Fibroblast of lung (primary cell): ENCODE results near the gene ST8SIA4. TPM values are rescaled to one million over a fixed set of nuclear protein-coding genes. Genes with fewer than 3 reads are reported as not detected.

Experiments used
- DNase-seq, 2 donors: peaks; one replicate each; pipeline versions ENCODE4 v3.0.0 to v3.0.0-alpha.2; 2010; ENCODE audit warnings: low read depth in 2 of 2
- H2AFZ ChIP-seq: 2 replicates; pipeline ENCODE4 v1.5.1; 2012; ENCODE audit warnings: low read length, control low read depth, inconsistent platforms
- H3K27ac ChIP-seq: 2 replicates; pipeline ENCODE4 v1.5.1; 2011; ENCODE audit warnings: low read length, control low read depth; ENCODE audit not compliant: insufficient read depth
- H3K27me3 ChIP-seq: 2 replicates; pipeline ENCODE4 v1.5.1; 2011; ENCODE audit warnings: mild to moderate bottlenecking, low read length; ENCODE audit not compliant: control insufficient read depth, insufficient read depth
- H3K36me3 ChIP-seq: 2 replicates; pipeline ENCODE4 v1.5.1; 2011; ENCODE audit warnings: low read length; ENCODE audit not compliant: control insufficient read depth, insufficient read depth
- H3K4me1 ChIP-seq: 2 replicates; pipeline ENCODE4 v1.5.1; 2011; ENCODE audit warnings: low read length; ENCODE audit not compliant: control insufficient read depth, insufficient read depth; ENCODE audit errors: extremely low read depth
- H3K4me2 ChIP-seq: 2 replicates; pipeline ENCODE4 v1.5.1; 2011; ENCODE audit warnings: low read length, control low read depth; ENCODE audit not compliant: insufficient read depth; ENCODE audit errors: extremely low read depth
- H3K4me3 ChIP-seq, 4 experiments: fragments of 200-600 bp in 1 of 4; sonication (generic) in 1 of 4; replicated peaks in 1 of 4; 2 replicates each; pipeline ENCODE4 v1.5.1; 2011 to 2016; ENCODE audit warnings: low read length in 4 of 4, low read depth in 3 of 4, mild to moderate bottlenecking in 3 of 4, control low read depth in 2 of 4, inconsistent platforms in 1 of 4, mixed read lengths in 1 of 4; ENCODE audit not compliant: insufficient read depth in 1 of 4; ENCODE audit errors: control extremely low read depth in 1 of 4
- H3K79me2 ChIP-seq: 2 replicates; pipeline ENCODE4 v1.5.1; 2012; ENCODE audit warnings: mild to moderate bottlenecking, low read length, inconsistent platforms; ENCODE audit not compliant: control insufficient read depth, insufficient read depth
- H3K9ac ChIP-seq: 2 replicates; pipeline ENCODE4 v1.5.1; 2011; ENCODE audit warnings: mild to moderate bottlenecking, low read length, control low read depth; ENCODE audit not compliant: insufficient read depth
- H3K9me3 ChIP-seq: 2 replicates; pipeline ENCODE4 v1.5.1; 2012; ENCODE audit warnings: low read depth, low read length; ENCODE audit not compliant: control insufficient read depth, insufficient read depth
- H4K20me1 ChIP-seq: 2 replicates; pipeline ENCODE4 v1.5.1; 2011; ENCODE audit warnings: low read length; ENCODE audit not compliant: control insufficient read depth, insufficient read depth; ENCODE audit errors: extremely low read depth
- EZH2 ChIP-seq: IDR thresholded peaks from 2 replicates; pipeline ENCODE4 v1.5.1; 2012; ENCODE audit warnings: low read length, control low read depth, mild to moderate bottlenecking; ENCODE audit errors: missing control alignments
- polyA plus RNA-seq, 2 donors: library from polyadenylated mRNA; depleted of rRNA in 1 of 2; stranded (reverse) in 1 of 2; unstranded in 1 of 2; fragments of >200 nt; gene quantifications; 2 replicates each; pipeline ENCODE4 v1.2.1, GENCODE V29; 2011 to 2012; ENCODE audit warnings: missing spikeins in 1 of 2
- total RNA-seq: library from RNA; depleted of rRNA; stranded (reverse); fragments of >200 nt; gene quantifications from 2 replicates; pipeline ENCODE4 v1.2.1, GENCODE V29; 2014
- TF ChIP-seq, protein P1 (sequence below), 2 donors: IDR thresholded peaks in 1 of 2; conservative IDR thresholded peaks in 1 of 2; 1 replicate in 1 of 2; 2 replicates in 1 of 2; pipeline ENCODE4 v1.5.1; 2011 to 2012; ENCODE audit warnings: low read length in 2 of 2, control low read depth in 1 of 2, inconsistent platforms in 1 of 2, low read depth in 1 of 2, mild to moderate bottlenecking in 1 of 2

The ST8SIA4 gene
- total and polyA plus RNA-seq, 2 donors (not counting 1 experiment from before 2014, with no cell fraction given) = 0.02 to 0.33 TPM

DNA sequence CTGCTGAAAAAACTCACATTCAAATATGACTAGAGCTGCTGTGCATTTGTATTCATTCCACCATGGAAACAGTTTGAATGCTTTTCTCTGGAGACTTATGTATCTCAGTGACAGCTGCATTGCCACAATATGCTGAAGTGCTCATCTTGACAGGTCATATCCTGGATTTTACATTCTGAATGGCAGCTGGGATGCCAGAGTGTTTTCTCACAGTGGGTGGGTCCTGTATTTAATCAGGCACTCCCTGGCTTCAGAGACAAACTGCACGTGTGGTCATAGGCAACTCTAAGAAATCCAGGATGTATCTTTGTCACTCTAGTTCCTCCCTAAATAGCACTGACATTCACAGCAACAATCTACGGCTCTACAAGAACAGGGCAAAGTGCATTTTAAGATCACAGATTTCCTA lies 75.6 kb downstream of the ST8SIA4 start:
- TF ChIP-seq, protein P1, sequence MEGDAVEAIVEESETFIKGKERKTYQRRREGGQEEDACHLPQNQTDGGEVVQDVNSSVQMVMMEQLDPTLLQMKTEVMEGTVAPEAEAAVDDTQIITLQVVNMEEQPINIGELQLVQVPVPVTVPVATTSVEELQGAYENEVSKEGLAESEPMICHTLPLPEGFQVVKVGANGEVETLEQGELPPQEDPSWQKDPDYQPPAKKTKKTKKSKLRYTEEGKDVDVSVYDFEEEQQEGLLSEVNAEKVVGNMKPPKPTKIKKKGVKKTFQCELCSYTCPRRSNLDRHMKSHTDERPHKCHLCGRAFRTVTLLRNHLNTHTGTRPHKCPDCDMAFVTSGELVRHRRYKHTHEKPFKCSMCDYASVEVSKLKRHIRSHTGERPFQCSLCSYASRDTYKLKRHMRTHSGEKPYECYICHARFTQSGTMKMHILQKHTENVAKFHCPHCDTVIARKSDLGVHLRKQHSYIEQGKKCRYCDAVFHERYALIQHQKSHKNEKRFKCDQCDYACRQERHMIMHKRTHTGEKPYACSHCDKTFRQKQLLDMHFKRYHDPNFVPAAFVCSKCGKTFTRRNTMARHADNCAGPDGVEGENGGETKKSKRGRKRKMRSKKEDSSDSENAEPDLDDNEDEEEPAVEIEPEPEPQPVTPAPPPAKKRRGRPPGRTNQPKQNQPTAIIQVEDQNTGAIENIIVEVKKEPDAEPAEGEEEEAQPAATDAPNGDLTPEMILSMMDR (conservative IDR thresholded peaks at IDR 0.05 in 1 of 2, IDR thresholded peaks at IDR 0.05 in 1 of 2; ENCODE audit: low read depth in 1 of 2, low read length in 2 of 2) = no peak
- TF ChIP-seq EZH2 = no peak
- peak; percentile 2 to 27 for DNase-seq
- Histone ChIP-seq H4K20me1 (no peaks in the 10 kb centered on the region), H2AFZ (no peak overlapping the region), H3K4me1 (no peaks in the 10 kb centered on the region), H3K27me3 (no peaks in the 10 kb centered on the region), H3K4me3 (no peak overlapping the region), H3K36me3 (no peaks in the 10 kb centered on the region), H3K9me3 (no peaks in the 10 kb centered on the region), H3K9ac (no peak overlapping the region), H3K27ac (no peak overlapping the region), H3K4me2 (no peak overlapping the region), H3K79me2 (no peaks in the 10 kb centered on the region)

DNA sequence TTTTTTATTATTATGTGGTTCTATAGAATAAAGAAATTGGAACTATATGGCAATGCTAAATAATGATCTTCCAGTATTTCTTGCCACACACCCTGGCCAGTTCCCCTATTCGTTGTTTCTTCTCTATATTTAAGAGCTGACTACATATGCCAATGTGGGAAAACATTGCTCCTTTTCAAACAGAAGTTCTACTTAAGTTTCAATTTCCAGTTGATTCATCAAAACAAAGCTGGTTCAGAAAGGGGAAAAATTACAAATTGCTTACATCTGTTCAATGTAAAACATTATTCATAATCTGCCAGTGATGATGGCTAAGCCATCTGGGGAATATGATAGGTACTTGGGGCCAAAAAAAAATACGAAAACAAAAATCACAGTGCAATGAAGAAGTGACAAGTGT lies 76.9 kb downstream of the ST8SIA4 start:
- TF ChIP-seq, protein P1 (conservative IDR thresholded peaks at IDR 0.05 in 1 of 2, IDR thresholded peaks at IDR 0.05 in 1 of 2; ENCODE audit: low read depth in 1 of 2, low read length in 2 of 2) = no peak
- TF ChIP-seq EZH2 = no peak
- Histone ChIP-seq H3K4me1 (no peaks in the 10 kb centered on the region), H3K36me3 (no peaks in the 10 kb centered on the region), H3K9me3 (no peaks in the 10 kb centered on the region), H2AFZ (no peak overlapping the region), H3K79me2 (no peaks in the 10 kb centered on the region), H3K4me3 (no peak overlapping the region), H3K4me2 (no peak overlapping the region), H3K27me3 (no peaks in the 10 kb centered on the region), H3K27ac (no peak overlapping the region), H4K20me1 (no peaks in the 10 kb centered on the region), H3K9ac (no peak overlapping the region)
- DNase-seq = peak in 1 of 2 donors; percentile 29

DNA sequence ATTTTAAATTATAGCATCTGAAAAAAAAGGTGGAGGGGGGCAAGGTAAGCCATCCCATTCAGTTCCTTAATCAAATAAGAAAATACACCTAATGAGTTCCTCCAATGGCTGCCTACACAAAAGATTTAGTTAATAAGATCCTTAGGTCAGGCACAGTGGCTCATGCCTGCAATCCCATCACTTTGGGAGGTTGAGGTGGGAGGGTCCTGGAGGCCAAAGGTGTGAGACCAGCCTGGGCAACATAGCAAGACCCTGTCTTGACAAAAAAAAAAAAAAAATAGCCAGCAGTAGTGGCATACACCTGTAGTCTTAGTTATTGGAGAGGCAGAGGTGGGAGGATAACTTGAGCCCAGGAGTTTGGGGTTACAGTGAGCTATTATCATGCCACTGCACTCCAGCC lies 78.4 kb downstream of the ST8SIA4 start:
- Histone ChIP-seq H3K79me2 (no peaks in the 10 kb centered on the region), H3K4me2 (no peak overlapping the region), H2AFZ (no peak overlapping the region), H4K20me1 (no peaks in the 10 kb centered on the region), H3K4me1 (no peaks in the 10 kb centered on the region), H3K9ac (no peak overlapping the region), H3K4me3 (no peak overlapping the region), H3K27me3 (no peaks in the 10 kb centered on the region), H3K27ac (no peak overlapping the region), H3K9me3 (no peaks in the 10 kb centered on the region), H3K36me3 (no peaks in the 10 kb centered on the region)
- TF ChIP-seq EZH2 = no peak
- no peak for DNase-seq
